HepG2 (cell line): Measurements from ENCODE around the gene ATP10A. TPM values are rescaled to one million over a fixed set of nuclear protein-coding genes. Genes with fewer than 3 reads are reported as not detected.

ENCODE experiments used
- ATAC-seq: fragments of 200-7000 bp; cut with Tn5 transposase; 3 replicates; pipeline ENCODE4 v1.9.1; 2020; ENCODE audit warnings: mild to moderate bottlenecking, moderate library complexity
- BruUV-seq: library from RNA; stranded (reverse); fragments of 400-500 nt; replicated peaks from 2 replicates; lab custom pipeline; 2021; lab: Mats Ljungman, UMichigan
- CTCF ChIA-PET: fragments of 300-600 bp; formaldehyde crosslinking; extraction: SDS; loops from one replicate; lab custom pipeline; 2021; ENCODE audit warnings: low total read pairs, inconsistent platforms, low intra/inter-chr PET ratio; lab: Yijun Ruan, JAX
- POLR2A ChIA-PET: fragments of 350-600 bp; sonication (Branson Sonifier 250); formaldehyde crosslinking; loops from one replicate; lab custom pipeline; 2020; ENCODE audit warnings: antibody characterized with exemption, inconsistent platforms; lab: Yijun Ruan, JAX
- DNase-seq: peaks from one replicate; pipeline ENCODE4 v3.0.0-alpha.2; 2015; ENCODE audit warnings: low spot score
- FAIRE-seq: peaks from 3 replicates; lab custom pipeline; 2011; peaks lifted over from hg19 to GRCh38; lab: Jason Lieb, UNC
- H2AFZ ChIP-seq: one replicate; pipeline ENCODE4 v1.6.1; 2011; ENCODE audit warnings: low read length, inconsistent platforms
- H3K27ac ChIP-seq: fragments of 300-600 bp; 3 replicates; pipeline ENCODE4 v1.8.0; 2011; ENCODE audit warnings: mixed run types, mild to moderate bottlenecking, mixed read lengths, low read length, inconsistent platforms; ENCODE audit not compliant: insufficient read depth; ENCODE audit errors: extremely low read length
- H3K27me3 ChIP-seq, 2 experiments: fragments of 200-600 bp in 1 of 2; 2 replicates in 1 of 2; 3 replicates in 1 of 2; pipeline versions ENCODE4 v1.6.0 to v1.8.0; 2011; ENCODE audit warnings: low read length in 2 of 2, mild to moderate bottlenecking in 2 of 2, moderate library complexity in 2 of 2, inconsistent platforms in 1 of 2; ENCODE audit not compliant: insufficient read depth in 2 of 2, control insufficient read depth in 1 of 2
- H3K36me3 ChIP-seq, 2 experiments: fragments of 200-600 bp in 1 of 2; replicated peaks in 1 of 2; 2 replicates in 1 of 2; 3 replicates in 1 of 2; pipeline versions ENCODE4 v1.5.1 to v1.8.0; 2011; ENCODE audit warnings: low read length in 2 of 2, inconsistent platforms in 1 of 2; ENCODE audit not compliant: insufficient read depth in 2 of 2, control insufficient read depth in 1 of 2
- H3K4me1 ChIP-seq: 2 replicates; pipeline ENCODE4 v1.5.1; 2012; ENCODE audit warnings: low read length, inconsistent platforms; ENCODE audit not compliant: insufficient read depth
- H3K4me2 ChIP-seq: 2 replicates; pipeline ENCODE4 v1.6.0; 2011; ENCODE audit warnings: low read depth, low read length, inconsistent platforms
- H3K4me3 ChIP-seq, 3 experiments: fragments of 200-600 bp in 1 of 3; sonication (generic), shearing (Covaris generic) in 1 of 3; replicated peaks in 1 of 3; 2 replicates each; pipeline ENCODE4 v1.5.1; 2011 to 2016; ENCODE audit warnings: low read length in 3 of 3, inconsistent platforms in 2 of 3, low read depth in 2 of 3, mild to moderate bottlenecking in 2 of 3, control low read depth in 1 of 3, mixed read lengths in 1 of 3; ENCODE audit not compliant: insufficient read depth in 1 of 3
- H3K79me2 ChIP-seq: one replicate; pipeline ENCODE4 v1.6.1; 2011; ENCODE audit warnings: low read length, inconsistent platforms; ENCODE audit not compliant: insufficient read depth
- H3K9ac ChIP-seq: 2 replicates; pipeline ENCODE4 v1.6.0; 2011; ENCODE audit warnings: mild to moderate bottlenecking, low read depth, low read length, inconsistent platforms; ENCODE audit not compliant: insufficient read depth
- H3K9me3 ChIP-seq: 2 replicates; pipeline ENCODE4 v1.5.1; 2012; ENCODE audit warnings: mild to moderate bottlenecking, low read length
- H4K20me1 ChIP-seq: 2 replicates; pipeline ENCODE4 v1.6.0; 2011; ENCODE audit warnings: inconsistent platforms, mild to moderate bottlenecking, low read length, moderate library complexity; ENCODE audit not compliant: insufficient read depth
- KLF6 ChIP-seq: IDR thresholded peaks from 2 replicates; pipeline ENCODE4 v1.8.0; 2016; ENCODE audit warnings: missing biosample characterization, missing genetic modification reagents
- THAP11 ChIP-seq: IDR thresholded peaks from 2 replicates; pipeline ENCODE4 v1.6.1; 2016; ENCODE audit warnings: missing biosample characterization, missing genetic modification reagents
- TOE1 ChIP-seq: sonication (generic); formaldehyde crosslinking; IDR thresholded peaks from 2 replicates; pipeline ENCODE4 v1.4.0; 2020; ENCODE audit warnings: mild to moderate bottlenecking, missing genetic modification reagents
- ZBTB38 ChIP-seq: sonication (generic); formaldehyde crosslinking; IDR thresholded peaks from 2 replicates; pipeline ENCODE4 v1.5.1; 2020; ENCODE audit warnings: mild to moderate bottlenecking, missing genetic modification reagents
- ZNF256 ChIP-seq: sonication (generic); formaldehyde crosslinking; conservative IDR thresholded peaks from 2 replicates; pipeline ENCODE4 v1.4.0; 2020; ENCODE audit warnings: missing genetic modification reagents
- ZNF513 ChIP-seq: sonication (generic); formaldehyde crosslinking; conservative IDR thresholded peaks from 2 replicates; pipeline ENCODE4 v1.5.0; 2020; ENCODE audit warnings: missing genetic modification reagents
- ZNF616 ChIP-seq: sonication (generic); formaldehyde crosslinking; IDR thresholded peaks from 2 replicates; pipeline ENCODE4 v1.5.0; 2020; ENCODE audit warnings: low read depth, mild to moderate bottlenecking, missing genetic modification reagents
- WGBS: methylation state at CpG from one replicate; pipeline ENCODE4 v1.1.6; 2017; ENCODE audit warnings: low lambda C conversion rate; 5-methylcytosine and 5-hydroxymethylcytosine counted together
- in situ Hi-C: cut with HindIII; loops from 2 replicates; pipeline ENCODE4 v1.10.0; 2017; ENCODE audit warnings: low pct_unique_long_range_greater_than_20kb; ENCODE audit not compliant: extremely low pct_ligation_motif_present
- intact Hi-C: fragments of 100-400 bp; cut with micrococcal nuclease; formaldehyde crosslinking; loops from one replicate; pipeline ENCODE4 v1.10.0; 2022; ENCODE audit not compliant: unreplicated experiment
- polyA plus RNA-seq, 8 experiments: library from polyadenylated mRNA; depleted of rRNA in 3 of 8; stranded (reverse) in 7 of 8; unstranded in 1 of 8; fragments of >200 nt; fragmentation: Illumina TruSeq in 4 of 8; extraction: Trizol in 4 of 8; gene quantifications; 2 replicates each; pipeline versions ENCODE4 v1.2.1 to v1.2.3, GENCODE V29; 2011 to 2016; ENCODE audit warnings: low read depth in 4 of 8, missing spikeins in 1 of 8, mixed read lengths in 1 of 8; ENCODE audit not compliant: insufficient read depth in 1 of 8
- total RNA-seq, 5 experiments: library from RNA; depleted of rRNA; stranded (reverse); fragments of >200 nt; fragmentation: Illumina TruSeq; extraction: Trizol; gene quantifications; 2 replicates each; pipeline ENCODE4 v1.2.3, GENCODE V29; 2016; ENCODE audit warnings: low read depth in 1 of 5
- TF ChIP-seq, protein P1 (sequence below): IDR thresholded peaks from 2 replicates; pipeline ENCODE4 v1.6.1; 2016; ENCODE audit warnings: mild to moderate bottlenecking

ATP10A gene
- total and polyA plus RNA-seq, 2 of the 13 experiments (the other 11 are each of a cell fraction or from before 2014, with no cell fraction given): 0.58 to 4.2 TPM

DNA sequence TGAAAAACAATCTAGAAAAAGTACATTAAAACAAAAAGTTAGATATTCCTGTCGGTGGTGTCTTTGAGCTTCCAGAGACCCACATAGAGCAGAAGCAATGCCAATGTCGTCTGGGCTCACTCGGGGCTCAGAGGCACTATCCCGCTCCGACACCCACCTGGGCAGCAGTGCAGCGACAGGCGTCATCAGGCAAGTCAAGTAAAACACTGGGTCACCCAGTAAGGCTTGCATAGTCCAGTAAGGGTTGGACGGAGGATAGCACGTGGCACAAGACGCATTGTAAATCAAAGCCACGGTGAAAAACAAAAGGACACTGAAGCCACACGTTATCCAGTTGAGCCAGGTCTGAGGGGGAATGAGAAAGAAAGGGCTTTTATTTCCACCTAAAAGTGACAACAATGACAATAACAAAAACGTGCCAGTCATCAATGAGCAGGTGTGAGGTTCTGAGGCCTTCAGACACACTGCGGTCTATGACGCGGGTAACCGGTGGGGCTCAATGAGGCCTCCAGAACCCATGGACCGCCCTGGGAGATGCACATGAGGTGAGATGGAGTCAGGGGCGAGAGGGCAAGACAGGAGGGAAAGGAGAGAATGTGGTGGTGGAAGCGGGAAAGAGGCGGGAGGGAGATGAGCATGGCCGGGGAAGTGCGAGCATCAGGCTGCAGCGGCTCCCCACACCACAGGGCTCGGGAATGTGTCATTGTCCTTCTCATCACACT, 183.0 kb downstream of the ATP10A start:
- Histone ChIP-seq H3K27ac (no peak overlapping the region), H3K36me3 (no peaks in the 10 kb centered on the region), H3K27me3 (no peaks in the 10 kb centered on the region), H3K9me3 (0 out of 2 replicates have a peak, but pooled peaks cover 4% of the 10 kb centered on the region), H3K4me1 (no peaks in the 10 kb centered on the region), H3K9ac (no peak overlapping the region), H2AFZ (no peak overlapping the region), H3K79me2 (no peaks in the 10 kb centered on the region), H4K20me1 (no peaks in the 10 kb centered on the region)
- in situ Hi-C loops: loop anchor here (10.0 kb wide), 1 partner anchor 65 kb away; no protein-coding TSS in a partner anchor
- no TSS peak for BruUV-seq
- DNase-seq (no peak), FAIRE-seq (no peak)
- ChIA-PET CTCF (no interaction called here), POLR2A (no interaction called here)
- 62% methylated on average over 24 of the region's 25 CpGs for WGBS
- TF ChIP-seq THAP11 (CRISPR knock-in tag) (no peak), ZNF616 (CRISPR knock-in tag) (no peak), KLF6 (CRISPR knock-in tag) (no peak), ZNF513 (CRISPR knock-in tag) (no peak), TOE1 (CRISPR knock-in tag) (no peak), ZNF256 (no peak), ZBTB38 (no peak)
- TF ChIP-seq, protein P1, sequence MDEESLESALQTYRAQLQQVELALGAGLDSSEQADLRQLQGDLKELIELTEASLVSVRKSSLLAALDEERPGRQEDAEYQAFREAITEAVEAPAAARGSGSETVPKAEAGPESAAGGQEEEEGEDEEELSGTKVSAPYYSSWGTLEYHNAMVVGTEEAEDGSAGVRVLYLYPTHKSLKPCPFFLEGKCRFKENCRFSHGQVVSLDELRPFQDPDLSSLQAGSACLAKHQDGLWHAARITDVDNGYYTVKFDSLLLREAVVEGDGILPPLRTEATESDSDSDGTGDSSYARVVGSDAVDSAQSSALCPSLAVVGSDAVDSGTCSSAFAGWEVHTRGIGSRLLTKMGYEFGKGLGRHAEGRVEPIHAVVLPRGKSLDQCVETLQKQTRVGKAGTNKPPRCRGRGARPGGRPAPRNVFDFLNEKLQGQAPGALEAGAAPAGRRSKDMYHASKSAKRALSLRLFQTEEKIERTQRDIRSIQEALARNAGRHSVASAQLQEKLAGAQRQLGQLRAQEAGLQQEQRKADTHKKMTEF (CRISPR knock-in tag): no peak
- TF ChIP-seq, all 625 proteins: peak for 0
- Histone ChIP-seq H3K4me2 (no peak overlapping the region), H3K4me3 (no peak overlapping the region)
- no peak for ATAC-seq
- intact Hi-C loops: no loop called here
